Posterior vena cava (tissue), 2 donors: ENCODE data around the gene NDST1. TPM values are rescaled to one million over a fixed set of nuclear protein-coding genes. Genes with fewer than 3 reads are reported as not detected.
A peak's percentile ranks its signal among the peaks of the same experiment; 100 is the strongest.

Experiments
- DNase-seq: peaks from one replicate; pipeline ENCODE4 v3.0.0-alpha.2; 2020; ENCODE audit warnings: low spot score
- intact Hi-C, 2 donors: fragments of 100-400 bp; cut with DNase I; formaldehyde crosslinking; loops; one replicate each; pipeline versions ENCODE4 v1.14.1 to v1.14.2; 2022 to 2023
- total RNA-seq, 2 donors: library from RNA; stranded (reverse); fragmentation: NEBNext Ultra II Directional; extraction: Animal tissue kit (Norgen Biotek cat#: 25700); gene quantifications; one replicate each; pipeline ENCODE4 v1.2.1, GENCODE V29; 2021
- donor health status: DM: yes; HTN: yes; CAD: no.
- donor health status: DM: yes; HTN: yes; CAD: no.

The NDST1 gene
- total RNA-seq, 2 donors from 2014 or later = 57.9 to 68.8 TPM

DNA sequence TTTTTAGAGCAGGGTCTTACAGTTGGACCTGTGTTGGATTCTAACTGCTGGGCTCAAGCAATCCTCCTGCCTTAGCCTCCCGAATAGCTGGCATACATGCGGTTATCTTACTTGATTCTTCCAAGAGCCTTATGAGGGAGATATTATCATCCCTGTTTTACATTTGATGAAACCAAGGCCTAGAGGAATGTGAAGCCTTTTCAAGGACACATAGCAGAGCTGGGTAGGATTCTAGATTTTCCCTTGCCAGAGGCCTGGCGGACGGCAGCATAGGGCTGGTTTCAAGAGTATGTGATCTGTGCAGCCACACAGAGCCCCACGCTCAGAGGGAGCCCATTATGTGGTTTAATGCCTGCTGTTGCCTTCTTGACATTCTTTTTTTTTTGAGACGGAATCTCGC, 24.2 kb downstream of the NDST1 start:
- intact Hi-C loops = no loop called here
- DNase-seq = no peak

DNA sequence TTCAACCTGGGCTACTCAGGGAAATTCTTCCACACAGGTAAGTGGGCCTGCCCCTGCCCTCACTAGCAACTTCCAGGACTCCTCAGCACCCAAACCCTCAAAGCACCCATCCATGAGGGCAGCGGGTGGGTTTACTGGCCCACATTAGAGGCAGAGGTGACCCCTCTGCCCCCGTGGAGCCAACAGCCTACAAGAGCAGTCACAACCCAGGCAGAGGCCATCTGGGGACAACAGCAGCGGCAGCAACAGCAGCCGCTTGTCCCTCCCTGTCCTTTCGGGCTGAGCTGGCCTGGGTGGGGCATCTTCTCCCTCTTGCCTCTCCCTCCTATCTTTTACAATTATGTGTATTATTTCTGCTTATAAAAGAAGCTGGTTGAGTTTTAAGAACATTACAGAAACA, 25.1 kb downstream of the NDST1 start:
- intact Hi-C loops = no loop called here
- DNase-seq = no peak

DNA sequence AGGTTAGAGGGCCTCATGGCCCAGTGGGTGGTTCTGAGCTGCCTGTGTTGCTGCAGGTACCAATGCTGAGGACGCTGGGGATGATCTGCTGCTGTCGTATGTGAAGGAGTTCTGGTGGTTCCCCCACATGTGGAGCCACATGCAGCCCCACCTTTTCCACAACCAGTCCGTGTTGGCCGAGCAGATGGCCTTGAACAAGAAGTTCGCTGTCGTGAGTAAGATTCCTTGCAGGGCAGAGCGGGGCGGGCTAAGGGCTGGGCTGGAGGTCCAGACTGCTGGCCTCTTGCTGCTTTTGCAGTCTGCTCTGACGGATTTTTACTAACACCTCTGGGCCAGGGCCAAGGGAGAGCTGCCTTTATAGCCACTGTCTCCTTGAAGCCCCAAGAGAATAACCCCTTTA, 26.9 kb downstream of the NDST1 start:
- DNase-seq = no peak
- intact Hi-C loops = no loop called here

DNA sequence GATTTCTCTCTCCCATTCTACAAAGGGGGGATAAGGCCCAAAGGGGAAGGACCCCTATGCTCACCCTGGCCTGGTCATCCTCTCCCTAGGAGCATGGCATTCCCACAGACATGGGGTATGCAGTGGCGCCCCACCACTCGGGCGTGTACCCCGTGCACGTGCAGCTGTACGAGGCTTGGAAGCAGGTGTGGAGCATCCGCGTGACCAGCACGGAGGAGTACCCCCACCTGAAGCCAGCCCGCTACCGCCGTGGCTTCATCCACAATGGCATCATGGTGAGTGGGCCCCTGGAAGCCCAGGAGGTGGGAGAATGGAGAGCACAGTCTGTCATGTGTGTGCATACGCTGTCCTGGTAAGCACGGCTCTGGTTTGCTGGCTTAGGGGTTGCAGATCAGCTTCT, 27.7 kb downstream of the NDST1 start:
- intact Hi-C loops = no loop called here

DNA sequence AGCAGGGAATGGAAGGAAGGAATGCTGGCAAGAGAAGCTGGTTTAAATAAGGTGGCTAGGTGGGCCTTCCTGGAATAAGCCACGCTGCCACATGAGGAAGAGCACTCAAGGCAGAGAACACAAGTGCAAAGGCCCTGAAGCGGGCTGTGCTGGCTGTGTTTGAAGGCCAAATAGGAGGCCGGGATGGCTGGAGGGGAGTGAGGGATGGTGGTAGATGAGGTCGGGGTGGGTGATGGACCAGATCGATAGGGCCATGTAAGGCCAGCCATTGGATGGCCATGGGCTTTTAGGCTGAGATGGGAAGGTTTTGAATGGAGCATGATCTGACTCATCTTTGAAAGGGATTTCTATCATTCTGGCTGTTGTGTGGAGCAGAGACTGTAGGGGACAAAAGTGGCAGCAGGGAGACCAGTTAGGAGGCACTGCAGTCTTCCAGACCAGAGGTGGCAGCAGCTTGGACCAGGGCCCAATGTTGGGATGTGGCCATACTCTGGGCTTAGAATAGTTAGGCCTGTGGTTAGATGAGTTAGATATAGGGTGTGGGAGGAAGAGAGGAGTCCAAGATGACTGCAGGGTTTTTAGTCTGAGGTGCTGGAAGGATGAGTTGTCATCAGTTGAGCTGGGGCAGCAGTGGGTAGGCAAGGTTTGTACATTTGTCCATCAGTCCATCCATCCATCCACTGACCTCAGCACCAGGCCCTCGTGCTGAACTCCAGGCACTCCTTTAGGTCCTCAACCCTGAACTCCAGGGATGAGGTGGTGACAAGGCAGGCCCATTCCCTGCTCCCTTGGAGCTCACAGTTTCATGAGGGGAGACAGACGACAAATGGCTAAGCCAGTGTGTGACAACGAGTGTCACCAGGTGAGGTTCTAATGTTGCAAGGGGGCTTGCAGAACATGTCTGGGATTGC, 30.3 kb downstream of the NDST1 start:
- DNase-seq = no peak
- intact Hi-C loops = no loop called here

More for the DNA sequence above, 27.7 kb downstream of the NDST1 start:
- no peak for DNase-seq

DNA sequence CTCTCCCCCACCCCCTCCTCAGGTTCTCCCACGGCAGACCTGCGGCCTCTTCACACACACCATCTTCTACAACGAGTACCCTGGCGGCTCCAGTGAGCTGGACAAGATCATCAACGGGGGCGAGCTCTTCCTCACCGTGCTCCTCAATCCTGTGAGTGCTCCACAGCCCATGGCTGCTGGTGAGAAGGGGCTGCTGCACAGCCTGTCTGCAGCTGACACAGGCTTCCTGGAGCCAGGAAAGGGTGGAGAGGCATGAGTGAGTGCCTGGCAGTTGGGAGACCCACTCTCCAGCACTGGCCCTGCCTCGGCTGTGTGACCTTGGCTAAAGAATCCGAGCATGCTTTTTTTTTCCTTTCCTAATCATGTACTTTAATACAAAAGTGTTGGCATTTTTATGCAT, 31.3 kb downstream of the NDST1 start:
- intact Hi-C loops = no loop called here
- no peak for DNase-seq

DNA sequence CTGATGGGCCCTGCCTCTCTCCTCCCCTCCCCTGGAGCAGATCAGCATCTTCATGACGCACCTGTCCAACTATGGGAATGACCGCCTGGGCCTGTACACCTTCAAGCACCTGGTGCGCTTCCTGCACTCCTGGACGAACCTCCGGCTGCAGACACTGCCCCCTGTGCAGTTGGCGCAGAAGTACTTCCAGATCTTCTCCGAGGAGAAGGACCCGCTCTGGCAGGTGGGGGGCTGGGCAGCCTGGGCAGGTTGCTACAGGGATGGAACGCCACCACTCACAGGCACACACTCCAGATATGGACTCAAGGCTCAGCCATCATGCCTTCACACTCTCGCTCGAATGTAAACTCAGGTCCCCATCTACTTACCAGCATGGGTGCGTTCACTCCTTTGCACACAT, 32.1 kb downstream of the NDST1 start:
- DNase-seq = no peak
- intact Hi-C loops = loop anchor here in 1 of 2 donors (5.0 kb wide), 1 partner anchor 78 kb away; no protein-coding TSS in a partner anchor

DNA sequence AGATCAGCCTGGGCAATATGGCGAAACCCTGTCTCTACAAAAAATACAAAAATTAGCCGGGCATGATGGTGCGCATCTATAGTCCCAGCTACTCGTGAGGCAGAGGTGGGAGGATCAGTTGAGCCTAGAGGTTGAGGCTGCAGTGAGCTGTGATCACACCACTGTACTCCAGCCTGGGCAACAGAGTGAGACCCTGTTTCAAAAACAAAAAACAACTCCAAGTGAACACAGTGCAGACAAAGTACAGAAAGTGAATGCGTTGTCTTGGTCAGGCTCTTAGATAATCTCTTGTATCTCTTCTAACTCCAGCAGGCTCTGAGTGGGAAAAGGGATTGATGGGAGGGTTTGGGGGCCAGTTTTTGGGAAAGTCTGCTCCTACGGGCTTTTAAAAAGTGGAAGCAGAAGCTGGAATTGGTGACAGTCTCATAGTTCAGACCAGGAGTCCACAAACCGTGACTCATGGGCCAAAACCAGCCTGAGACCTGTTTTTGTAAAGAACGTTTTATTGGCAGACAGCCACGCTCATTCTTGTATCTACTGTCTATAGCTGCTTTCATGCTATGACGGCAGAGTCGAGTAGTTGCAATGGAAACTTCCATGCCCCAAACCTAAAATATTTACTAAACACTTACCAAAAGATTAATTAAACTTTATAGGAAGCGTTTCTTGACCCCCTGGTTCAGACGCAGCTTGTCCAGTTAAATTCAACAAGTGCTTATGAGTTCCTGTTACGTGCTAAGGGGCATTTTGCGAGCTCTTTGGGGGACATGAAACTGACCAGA, 32.9 kb downstream of the NDST1 start:
- no peak for DNase-seq

DNA sequence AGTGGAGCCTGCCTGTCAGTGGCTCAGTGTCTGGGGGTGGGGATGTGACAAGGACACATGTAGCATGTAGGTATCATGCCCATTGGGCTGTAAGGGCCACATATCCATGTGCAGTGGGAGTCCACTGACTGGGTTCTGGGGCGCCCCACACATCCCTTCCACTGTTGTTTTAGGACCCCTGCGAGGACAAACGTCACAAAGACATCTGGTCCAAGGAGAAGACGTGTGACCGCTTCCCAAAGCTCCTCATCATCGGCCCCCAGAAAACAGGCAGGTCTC, 33.4 kb downstream of the NDST1 start:
- intact Hi-C loops = loop anchor here in 1 of 2 donors (5.0 kb wide), 1 partner anchor 79 kb away; no protein-coding TSS in a partner anchor
- DNase-seq = no peak

More for the DNA sequence above, 32.9 kb downstream of the NDST1 start:
- intact Hi-C loops = loop anchor here in 1 of 2 donors (5.0 kb wide), 1 partner anchor 79 kb away; no protein-coding TSS in a partner anchor

DNA sequence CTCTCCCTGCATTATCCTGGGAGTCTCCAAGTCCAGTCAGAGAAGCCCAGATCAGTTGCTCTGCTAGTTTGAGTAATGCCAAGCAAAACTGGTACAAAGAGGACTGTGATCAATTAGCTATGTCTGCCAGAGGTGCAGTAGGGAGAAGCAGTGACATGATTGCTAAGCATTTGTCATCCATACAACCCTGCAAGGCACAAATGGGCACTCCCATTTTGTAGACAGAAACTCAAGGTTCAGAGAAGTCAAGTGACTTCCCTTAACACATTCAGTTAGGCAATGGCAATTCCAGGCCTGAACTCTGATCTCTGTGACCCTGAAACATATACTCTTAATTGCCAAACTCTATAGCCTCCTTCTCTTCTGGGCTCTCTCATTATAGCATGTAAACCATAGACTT, 34.0 kb downstream of the NDST1 start:
- intact Hi-C loops = loop anchor here in 1 of 2 donors (5.0 kb wide), 1 partner anchor 80 kb away; no protein-coding TSS in a partner anchor
- DNase-seq = no peak

DNA sequence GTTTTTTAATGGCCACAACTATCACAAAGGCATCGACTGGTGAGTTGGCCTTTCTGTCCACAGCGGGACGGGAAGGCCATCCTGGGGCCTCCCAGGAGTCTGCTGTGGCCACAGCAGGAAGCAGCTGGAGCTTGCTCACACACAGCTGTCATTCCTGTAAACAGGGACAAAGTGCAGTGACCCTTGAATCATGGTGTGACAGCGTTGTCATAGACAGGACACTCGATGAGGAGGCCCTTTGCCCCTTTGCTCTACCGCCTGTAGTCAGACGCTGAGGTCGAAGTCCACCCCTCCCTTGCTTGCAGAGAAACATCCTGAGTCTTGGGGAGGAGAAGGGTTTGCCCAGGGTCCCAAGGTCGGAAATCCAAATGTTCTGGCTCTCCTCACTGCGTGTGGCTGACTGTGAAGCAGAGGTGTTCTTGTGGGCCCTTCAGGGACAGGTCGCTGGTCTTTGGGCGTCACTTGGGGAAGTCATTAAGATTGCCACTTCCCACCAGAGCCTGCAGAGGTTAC, 35.1 kb downstream of the NDST1 start:
- intact Hi-C loops = loop anchor here in 1 of 2 donors (5.0 kb wide), 1 partner anchor 81 kb away; no protein-coding TSS in a partner anchor

DNA sequence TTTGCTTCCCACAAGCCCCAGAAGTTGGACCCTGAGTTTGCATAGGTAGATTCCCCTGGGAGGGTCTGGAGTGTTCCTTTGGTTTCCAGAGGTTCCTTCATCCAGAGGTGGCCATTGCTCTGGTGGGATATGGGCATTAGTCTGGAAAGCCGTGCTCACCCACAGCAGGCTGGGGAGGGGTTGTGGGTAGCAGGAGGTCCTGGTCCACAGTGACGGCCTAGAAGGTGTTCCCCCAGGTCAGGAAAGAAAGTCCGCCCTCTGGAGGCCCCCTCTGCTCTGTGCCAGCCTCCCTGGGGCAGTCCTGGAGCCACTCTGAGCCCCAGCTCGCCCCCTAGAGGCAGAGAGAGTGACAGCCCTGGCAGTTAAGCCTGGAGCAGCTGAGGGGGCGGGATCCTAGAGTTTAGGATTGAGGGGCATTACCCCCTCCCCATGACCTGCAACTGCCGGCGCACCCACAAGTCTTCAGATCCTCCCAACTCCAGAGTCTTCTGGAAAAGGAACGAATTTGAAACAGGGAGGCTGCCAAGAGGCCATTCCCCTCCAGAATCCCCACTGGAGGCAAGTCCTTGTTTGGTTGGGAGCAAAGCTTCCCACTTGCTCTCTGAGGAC, 36.8 kb downstream of the NDST1 start:
- peak; percentile 91 for DNase-seq
- intact Hi-C loops = loop anchor here (5.0 kb wide), 2 partner anchors 82 to 87 kb away; no protein-coding TSS in a partner anchor

More for the DNA sequence above, 35.1 kb downstream of the NDST1 start:
- DNase-seq = no peak

DNA sequence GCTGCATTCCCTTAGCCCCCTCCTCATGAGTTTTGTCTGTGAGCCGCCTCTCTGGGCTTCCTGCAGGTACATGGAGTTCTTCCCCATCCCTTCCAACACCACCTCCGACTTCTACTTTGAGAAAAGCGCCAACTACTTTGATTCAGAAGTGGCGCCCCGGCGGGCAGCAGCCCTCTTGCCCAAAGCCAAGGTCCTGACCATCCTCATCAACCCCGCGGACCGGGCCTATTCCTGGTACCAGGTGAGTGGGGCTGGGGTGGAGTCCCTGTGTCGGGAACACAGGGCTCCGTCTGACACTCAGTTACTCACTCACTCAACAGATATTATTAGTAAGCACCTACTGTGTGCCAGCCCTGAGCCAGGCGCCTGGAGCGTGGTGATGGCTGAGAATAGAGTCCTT, 37.3 kb downstream of the NDST1 start:
- intact Hi-C loops = loop anchor here in 1 of 2 donors (5.0 kb wide), 1 partner anchor 88 kb away; no protein-coding TSS in a partner anchor
- no peak for DNase-seq

DNA sequence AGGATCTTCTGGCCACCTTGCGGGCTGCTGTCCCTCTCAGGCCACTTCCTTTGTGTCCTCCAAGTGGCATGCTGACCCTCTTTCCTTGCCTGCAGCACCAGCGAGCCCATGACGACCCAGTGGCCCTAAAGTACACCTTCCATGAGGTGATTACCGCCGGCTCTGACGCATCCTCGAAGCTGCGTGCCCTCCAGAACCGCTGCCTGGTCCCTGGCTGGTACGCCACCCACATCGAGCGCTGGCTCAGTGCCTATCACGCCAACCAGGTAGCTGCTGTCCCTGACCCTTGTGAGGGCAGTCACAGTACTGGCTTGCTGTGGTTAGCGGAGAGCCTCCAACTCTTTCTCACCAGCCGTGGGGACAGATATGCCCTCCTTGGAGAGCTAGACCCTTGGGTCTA, 40.2 kb downstream of the NDST1 start:
- intact Hi-C loops = loop anchor here in 1 of 2 donors (5.0 kb wide), 1 partner anchor 91 kb away; no protein-coding TSS in a partner anchor
- no peak for DNase-seq

DNA sequence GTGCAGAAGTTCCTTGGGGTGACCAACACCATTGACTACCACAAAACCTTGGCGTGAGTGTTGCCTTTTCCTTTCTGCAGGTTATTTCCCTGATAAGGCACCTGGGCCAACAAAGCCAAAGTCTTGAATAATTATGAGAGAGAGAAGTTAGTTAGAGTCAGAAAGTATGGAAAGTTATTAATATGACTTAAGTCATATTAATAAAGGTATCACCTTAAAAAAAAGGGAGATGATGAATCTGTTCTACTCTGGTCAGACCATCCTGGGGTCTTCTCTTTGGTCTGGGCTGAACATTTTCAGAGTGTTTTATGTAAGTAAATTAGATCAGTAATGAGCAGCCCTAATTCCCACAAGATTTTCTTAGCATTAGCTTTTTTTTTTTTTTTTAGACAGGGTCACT, 41.8 kb downstream of the NDST1 start:
- no peak for DNase-seq
- intact Hi-C loops = loop anchor here in 1 of 2 donors (5.0 kb wide), 1 partner anchor 92 kb away; no protein-coding TSS in a partner anchor

DNA sequence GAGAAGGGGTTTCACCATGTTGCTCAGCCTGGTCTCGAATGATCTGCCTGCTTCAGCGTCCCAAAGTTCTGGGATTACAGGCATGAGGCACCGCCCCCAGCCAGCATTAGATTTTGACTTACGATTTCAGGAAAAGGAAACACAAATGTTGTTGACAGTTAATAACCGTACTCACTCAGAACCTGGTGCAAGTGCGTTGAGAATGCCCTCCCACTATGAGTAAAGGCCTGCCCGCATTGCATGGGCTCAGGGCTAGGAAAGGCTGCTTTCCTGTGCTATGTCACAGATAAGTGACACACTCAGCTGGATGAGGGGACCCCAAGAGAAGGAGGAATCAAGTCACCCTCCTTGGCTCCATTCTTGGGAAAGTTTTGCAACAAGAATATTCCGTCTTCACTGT, 42.4 kb downstream of the NDST1 start:
- intact Hi-C loops = no loop called here
- no peak for DNase-seq

DNA sequence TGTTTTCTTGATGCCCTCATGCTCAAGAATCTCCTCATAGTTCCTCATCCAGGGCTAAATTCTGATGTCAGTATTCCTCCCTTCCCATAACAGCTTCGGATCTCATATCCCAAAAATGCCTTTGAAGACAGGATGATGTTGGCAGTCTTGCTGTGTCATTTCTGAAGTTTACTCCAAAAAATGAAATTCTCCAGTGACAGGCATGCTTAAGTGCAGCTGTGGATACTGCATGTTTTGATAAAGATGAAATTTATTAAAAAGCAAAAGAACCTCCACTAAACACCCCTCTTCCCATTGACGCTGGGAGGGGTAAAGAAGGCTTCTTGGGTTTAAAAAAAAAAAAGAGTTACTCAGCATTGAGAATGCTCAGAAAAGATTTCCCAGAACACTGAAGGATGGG, 43.1 kb downstream of the NDST1 start:
- intact Hi-C loops = no loop called here
- no peak for DNase-seq

DNA sequence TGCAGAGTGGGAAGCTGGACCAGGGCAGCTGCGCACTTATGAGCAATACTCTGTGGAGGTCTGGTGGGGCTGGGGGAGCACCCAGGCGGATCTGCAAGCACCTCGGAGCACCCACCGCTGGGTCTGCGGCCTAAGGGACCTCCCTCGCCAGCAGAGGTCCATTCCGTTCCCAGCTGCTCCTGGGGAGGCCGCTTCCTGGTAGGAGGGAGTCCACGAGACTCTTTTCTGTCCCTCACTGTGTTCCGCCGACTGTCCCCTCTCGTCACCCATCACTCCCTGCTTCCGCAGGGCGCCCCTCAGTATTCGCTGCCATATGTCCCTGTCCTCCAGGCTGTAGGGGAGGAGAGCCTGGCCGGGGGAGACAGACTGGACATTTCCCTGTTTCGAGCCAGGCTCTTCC, 45.5 kb downstream of the NDST1 start:
- DNase-seq = no peak
- intact Hi-C loops = no loop called here

DNA sequence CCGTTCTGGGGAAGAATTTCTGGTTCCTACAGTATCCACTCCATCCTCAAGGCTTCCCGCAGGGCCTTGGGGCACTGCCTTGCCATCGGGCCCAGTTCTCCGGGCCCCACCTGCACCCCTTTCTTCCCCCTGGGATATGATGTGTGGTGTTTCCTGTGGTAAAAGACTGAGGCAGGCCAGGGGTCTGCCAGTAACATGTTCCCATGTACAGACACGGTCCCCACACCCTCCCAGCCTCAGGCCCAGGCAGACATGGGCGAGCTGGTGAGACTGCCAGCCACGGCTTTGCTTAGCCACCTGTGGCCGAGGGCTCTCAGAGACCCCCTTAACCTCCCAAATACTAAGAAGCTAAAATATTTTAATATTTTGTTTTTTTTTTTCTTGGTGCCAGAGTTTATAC, 46.0 kb downstream of the NDST1 start:
- no peak for DNase-seq
- intact Hi-C loops = no loop called here
